ENCODE data around the gene CHCT1.
"Not testable (repeated sequence)": the region's sequence is repeated elsewhere in the genome, so short reads cannot be mapped to it uniquely, and the experiment has no call there.

Gene CHCT1

DNA sequence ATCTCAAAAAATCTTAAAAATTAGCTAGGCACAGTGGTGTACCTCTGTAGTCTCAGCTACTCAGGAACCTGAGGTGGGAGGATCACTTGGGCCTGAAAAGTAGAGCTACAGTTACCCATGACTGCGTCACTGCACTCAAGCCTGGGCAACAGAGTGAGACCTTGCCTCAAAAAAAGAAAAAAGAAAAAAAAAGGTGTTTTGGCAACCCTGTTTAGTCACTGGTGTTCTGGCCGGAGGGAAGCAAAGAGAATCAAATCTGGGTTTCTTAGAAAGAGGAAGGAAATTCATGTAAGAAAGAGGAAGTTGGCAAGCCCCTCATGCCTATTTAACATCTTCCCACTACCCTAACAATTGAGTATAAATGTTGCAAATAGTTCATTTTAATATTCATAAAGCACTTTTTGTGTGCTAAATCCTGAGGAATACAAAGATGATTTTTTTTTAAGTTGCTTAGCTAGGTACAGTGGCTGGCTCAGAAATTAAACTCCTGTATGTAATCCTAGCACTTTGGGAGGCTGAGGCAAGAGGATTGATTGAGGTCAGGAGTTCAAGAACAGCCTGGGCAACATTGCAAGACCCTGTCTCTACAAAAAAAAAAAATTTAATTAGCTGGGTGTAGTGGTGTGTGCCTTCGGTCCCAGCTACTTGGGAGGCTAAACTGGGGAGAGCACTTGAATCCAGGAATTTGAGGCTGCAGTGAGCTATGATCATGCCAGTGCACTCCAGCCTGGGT, 23.9 kb upstream of the CHCT1 start:
- no peak for DNase-seq (ENCODE audit: low read depth in 1 of 2, low spot score in 1 of 2)

DNA sequence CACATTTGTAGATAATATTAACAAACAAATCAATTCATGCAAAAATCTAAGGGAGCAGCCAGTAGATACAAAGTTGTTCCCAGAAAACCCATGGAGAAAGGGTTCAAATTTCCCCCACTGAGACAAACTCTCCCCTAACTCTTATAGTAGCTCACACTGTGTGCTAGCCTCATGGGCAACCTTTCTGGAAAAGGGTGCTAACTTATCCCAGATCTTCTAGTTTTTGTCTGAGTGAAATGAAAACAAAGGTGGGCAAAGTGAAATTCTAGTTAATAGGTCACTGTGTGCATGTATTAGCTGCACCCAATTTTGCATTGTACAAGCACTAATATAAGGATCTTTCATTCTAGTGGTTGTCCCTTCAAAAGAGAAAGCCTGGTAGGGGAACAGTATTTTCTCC, 20.5 kb upstream of the CHCT1 start:
- DNase-seq (ENCODE audit: low read depth in 1 of 2, low spot score in 1 of 2) = no peak

DNA sequence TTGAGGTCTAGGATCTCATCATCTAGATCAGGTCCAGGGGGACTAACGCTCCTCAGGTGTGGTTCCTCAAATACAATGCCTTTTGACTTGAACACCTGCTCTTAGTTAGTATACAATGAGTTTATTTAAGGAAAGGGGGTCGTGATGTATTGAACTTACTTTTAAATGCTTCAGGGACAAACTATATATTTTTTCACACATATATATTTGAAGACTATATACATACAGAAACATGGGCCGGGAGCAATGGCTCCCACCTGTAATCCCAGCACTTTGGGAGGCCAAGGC, 18.8 kb upstream of the CHCT1 start:
- no peak for DNase-seq (ENCODE audit: low read depth in 1 of 2, low spot score in 1 of 2)

DNA sequence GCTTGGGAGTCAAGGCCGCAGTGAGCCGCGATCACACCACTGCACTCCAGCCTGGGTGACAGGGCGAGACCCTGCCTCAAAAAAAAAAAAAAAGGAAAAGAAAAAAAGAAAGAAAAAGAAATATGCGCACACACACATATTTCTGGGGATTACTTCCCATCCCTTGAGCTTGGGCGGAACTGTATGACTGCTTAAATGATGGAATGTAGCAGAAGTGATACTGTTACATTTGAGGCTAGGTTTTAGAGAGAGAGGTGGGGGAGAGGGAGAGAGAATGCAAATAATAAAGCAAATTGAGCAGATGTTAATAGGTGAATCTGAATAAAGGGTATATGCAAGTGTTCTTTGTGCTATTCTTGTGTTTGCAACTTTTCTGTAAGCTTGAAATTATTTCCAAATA, 18.3 kb upstream of the CHCT1 start:
- DNase-seq (ENCODE audit: low read depth in 1 of 2, low spot score in 1 of 2) = no peak

DNA sequence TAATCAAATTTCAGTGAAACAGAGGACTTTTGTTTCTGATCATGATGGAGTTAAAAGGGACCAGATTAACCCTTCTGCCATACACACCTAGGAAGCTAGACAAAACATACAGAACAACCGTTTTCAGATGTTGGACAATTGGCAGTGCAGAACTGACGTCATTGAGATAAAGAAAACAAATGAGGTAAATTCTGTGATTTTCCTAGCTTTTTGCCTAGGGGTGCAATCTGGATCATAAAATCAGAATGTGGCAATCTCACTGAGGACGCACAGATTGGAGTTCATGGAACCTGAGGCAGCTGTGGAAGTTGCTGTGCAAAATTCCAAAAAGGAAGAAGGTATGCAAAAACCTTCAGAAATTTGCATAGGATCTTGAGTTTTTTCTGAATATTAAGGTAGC, 15.4 kb upstream of the CHCT1 start:
- DNase-seq (ENCODE audit: low read depth in 1 of 2, low spot score in 1 of 2) = no peak

DNA sequence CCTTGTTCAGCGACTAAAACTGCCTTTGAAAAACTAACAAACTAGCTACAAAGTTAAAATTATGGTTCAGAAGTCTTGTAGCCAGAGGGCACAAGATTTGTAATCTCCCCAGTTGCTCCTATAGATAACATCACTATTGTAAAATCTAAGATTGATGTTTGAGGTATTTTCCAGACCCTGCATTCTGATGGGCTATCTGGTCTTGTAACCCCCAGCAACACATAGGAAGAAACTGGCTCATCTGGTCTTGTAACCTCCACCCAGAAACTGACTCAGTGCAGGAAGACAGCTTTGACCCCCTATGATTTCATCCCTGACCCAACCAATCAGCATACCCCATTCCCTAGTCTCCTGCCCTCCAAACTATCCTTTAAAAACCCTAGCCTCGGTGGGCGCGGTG, 12.3 kb upstream of the CHCT1 start:
- no peak for DNase-seq (ENCODE audit: low read depth in 1 of 2, low spot score in 1 of 2)

DNA sequence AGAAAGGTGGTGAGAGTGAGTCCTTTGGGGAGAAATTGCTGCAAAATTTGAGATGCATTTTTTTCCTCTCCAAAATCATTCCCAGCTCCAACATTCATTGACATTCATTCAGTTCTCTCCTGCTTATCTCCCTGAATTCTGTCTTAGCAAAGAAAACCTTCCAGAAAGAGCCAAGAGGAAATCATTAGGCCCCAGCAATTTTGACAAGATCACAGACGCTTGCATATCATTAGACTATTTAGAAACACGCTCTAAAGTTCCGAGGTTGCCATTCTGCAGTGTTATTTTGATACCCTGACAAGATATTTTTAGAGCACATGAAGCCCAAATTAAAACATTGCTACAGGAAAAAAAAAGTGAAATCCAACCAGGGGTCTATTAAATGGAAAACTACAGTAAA, 9.6 kb upstream of the CHCT1 start:
- DNase-seq (ENCODE audit: low read depth in 1 of 2, low spot score in 1 of 2) = no peak

DNA sequence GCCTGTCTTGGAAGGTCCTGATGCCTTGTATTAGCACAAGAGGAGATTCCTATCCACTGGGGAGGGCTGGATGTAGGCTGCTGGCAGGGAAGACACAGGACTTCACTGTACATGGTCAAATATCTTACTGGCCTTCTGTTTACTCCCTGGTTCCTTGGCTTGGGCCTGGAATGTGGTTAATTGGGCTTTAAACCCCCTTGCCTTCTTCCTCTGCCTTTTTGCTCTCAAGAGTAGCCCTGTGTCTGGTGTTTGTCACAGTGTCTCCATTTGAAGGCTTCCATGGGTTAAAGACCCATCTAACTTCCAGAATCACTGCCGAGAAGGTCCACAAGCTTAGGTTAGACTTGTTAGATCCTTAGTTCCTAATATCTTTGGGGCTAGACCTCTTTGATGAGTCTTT, 7.1 kb upstream of the CHCT1 start:
- no peak for DNase-seq (ENCODE audit: low read depth in 1 of 2, low spot score in 1 of 2)

DNA sequence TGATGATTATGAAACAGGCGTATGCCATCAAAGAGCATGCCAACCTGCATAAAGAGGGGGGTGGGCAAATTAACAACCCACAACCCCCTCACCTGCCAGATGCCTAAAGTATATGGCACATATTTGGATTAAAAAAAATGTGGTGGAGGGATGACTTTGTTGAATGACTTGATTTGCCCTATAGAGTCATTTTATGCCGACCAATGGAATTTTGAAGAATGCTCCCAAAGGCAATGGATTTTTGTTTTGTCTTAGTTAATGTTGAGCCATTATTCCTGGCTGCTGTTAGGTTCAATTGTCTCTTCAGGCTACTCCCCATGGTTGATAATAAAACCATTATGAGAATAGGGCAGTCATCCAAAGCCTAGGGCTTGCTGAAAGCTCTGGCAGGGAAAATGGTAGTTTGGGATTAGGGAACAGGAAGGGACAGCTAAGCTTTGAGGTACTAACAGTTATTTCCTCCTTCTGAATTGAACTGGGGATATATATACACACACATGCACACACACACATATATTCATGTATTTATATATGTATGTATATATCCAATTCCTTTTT, 5.8 kb upstream of the CHCT1 start:
- DNase-seq (ENCODE audit: low read depth in 1 of 2, low spot score in 1 of 2) = no peak

DNA sequence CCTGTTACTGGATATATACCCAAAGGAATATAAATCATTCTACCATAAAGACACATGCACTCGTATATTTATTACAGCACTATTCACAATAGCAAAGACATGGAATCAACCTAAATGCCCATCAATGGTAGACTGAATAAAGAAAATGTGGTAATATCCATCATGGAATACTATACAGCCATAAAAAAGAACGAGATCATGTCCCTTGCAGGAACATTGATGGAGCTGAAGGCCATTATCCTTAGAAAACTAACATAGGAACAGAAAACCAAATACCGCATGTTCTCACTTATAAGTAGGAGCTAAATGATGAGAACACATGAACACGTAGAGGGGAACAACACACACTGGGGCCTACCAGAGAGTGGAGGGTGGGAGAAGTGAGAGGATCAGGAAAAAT, 3.3 kb upstream of the CHCT1 start:
- not testable (repeated sequence) for DNase-seq (ENCODE audit: low read depth in 1 of 2, low spot score in 1 of 2)

DNA sequence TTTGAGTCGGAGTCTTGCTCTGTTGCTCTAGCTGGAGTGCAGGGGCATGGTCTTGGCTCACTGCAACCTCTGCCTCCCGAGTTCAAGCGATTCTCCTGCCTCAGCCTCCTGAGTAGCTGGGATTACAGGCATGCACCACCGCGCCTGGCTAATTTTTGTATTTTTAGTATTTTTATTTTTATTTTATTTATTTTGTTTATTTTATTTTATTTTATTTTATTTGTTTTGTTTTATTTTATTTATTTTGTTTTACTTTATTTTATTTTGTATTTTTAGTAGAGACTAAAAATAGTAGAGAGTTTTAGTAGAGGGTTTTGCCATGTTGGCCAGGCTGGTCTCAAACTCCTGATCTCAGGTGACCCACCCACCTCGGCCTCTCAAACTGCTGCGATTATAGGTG, 2.4 kb upstream of the CHCT1 start:
- DNase-seq (ENCODE audit: low read depth in 1 of 2, low spot score in 1 of 2) = not testable (repeated sequence)

DNA sequence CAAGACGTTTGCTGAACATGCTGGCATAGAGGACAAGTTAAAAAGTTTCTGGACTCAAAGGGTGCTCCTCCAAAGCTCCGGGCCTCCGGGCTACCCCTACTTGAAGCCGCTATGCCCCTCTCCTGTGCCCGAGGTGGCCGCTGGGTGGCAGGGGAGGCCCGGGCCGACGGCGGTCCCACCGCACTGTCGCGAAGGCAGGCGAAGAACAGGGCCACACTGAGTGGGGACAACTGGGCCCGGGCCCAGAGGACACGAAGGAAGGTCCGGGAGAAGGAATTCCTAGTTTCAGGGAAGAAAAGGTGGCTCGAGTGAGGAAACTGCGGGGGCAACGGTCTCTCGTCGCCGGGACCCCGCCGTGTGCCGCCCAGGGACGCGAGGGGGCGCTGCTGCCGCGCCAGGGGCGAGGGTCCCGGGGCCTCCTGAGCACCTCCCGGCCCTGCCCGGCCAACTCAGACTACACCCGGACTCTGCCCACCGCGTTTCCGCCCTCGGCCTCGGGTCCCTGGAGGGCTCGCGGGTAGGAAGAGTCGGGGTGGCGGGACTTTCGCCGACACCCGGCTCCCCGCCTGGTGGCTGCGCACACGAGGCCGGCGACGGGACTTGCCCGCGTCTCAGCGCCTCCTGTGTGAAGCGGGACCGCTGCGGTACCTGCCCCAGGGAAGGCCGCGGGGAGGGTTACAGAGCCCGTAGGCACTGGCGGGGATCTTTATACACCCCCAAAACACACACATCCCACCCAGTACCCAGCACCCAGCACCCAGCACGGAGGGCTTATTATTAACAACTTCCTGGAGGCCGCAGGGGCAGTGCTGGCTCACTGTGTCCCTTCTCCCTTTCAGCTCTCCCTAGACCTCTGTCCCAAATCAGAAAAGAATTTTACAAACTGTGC, 772 bp upstream of the CHCT1 start:
- peak; percentile 62 to 68 for DNase-seq (ENCODE audit: low read depth in 1 of 2, low spot score in 1 of 2)

DNA sequence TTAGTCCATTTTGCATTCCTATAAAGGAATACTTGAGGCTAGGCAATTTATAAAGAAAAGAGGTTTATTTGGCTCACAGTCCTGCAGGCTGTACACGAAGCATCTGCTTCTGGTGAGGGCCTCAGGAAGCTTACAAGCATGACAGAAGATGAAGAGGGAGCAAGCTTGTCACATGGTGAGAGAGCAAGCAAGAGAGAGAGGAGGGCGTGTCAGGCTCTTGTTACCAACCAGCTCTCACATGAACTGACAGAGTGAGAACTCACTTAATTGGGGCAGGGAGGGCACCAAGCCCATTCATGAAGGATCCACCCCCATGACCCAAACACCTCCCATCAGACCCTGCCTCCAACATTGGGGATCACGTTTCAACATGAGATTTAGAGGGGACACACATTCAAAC, 1.6 kb downstream of the CHCT1 start:
- no peak for DNase-seq (ENCODE audit: low read depth in 1 of 2, low spot score in 1 of 2)

DNA sequence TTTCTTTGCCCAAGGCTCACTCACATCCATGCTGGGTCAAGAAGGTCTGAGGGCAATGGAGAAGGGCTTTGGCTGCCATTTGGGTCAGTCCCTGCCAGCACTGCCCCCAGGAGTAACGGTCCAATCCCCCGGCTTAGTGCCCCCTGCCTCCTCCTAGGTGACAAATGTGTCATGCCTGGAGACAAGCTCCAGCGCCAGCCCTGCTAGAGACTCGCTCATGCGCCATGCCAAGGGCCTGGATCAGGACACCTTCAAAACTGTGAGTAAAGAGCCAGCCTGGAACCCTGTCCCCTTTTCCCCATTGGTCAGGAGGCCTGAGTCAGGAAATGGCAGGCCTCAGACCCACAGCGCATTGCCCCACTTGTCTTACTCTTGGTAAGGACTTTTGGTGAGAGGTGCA, 3.3 kb downstream of the CHCT1 start:
- no peak for DNase-seq (ENCODE audit: low read depth in 1 of 2, low spot score in 1 of 2)

DNA sequence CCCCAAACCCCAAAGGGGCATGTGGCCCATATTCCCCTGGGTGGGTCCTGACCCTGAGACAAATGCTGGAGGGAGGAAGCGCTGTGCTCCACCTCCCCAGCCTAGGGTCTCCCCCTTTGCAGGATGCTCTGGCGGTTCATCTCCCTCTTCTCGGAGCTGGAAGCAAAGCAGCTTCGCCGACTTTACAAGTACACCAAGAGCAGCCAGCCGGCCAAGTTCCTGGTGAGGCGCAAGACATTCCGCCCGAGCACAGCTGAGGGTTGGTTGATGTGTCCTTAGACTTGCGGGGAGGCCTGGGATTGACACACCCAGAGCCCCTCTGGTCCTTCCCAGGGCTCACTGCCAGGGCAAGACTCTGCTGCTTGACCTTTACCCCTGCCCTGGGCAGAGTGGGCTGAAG, 4.3 kb downstream of the CHCT1 start:
- no peak for DNase-seq (ENCODE audit: low read depth in 1 of 2, low spot score in 1 of 2)

DNA sequence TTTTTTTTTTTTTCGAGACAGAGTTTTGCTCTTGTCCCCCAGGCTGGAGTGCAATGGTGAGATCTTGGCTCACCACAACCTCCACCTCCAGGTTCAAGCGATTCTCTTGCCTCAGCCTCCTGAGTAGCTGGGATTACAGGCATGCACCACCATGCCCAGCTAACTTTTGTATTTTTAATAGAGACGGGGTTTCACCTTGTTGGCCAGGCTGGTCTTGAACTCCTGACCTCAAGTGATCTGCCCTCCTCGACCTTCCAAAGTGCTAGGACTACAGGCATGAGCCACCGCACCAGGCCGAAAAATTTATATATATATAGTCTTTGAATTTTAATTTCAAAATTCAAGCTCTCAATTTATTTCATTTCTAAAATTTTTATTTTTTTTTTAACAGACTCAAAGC, 6.2 kb downstream of the CHCT1 start:
- not testable (repeated sequence) for DNase-seq (ENCODE audit: low read depth in 1 of 2, low spot score in 1 of 2)

DNA sequence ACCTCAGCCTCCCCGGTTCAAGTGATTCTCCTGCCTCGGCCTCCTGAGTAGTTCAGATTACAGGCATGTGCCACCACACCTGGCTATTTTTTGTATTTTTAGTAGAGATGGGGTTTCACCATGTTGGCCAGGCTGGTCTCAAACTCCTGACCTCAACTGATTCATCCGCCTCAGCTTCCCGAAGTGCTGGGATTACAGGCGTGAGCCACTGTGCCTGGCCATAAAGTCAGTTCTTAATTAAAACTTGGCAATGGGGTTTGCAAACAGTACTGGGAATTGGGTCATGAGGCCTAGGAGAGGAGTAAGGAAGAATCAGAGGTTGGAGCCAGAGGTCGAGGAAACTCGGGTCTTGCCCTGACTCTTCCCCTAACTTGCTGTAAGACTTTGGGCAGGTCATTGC, 8.3 kb downstream of the CHCT1 start:
- not testable (repeated sequence) for DNase-seq (ENCODE audit: low read depth in 1 of 2, low spot score in 1 of 2)

DNA sequence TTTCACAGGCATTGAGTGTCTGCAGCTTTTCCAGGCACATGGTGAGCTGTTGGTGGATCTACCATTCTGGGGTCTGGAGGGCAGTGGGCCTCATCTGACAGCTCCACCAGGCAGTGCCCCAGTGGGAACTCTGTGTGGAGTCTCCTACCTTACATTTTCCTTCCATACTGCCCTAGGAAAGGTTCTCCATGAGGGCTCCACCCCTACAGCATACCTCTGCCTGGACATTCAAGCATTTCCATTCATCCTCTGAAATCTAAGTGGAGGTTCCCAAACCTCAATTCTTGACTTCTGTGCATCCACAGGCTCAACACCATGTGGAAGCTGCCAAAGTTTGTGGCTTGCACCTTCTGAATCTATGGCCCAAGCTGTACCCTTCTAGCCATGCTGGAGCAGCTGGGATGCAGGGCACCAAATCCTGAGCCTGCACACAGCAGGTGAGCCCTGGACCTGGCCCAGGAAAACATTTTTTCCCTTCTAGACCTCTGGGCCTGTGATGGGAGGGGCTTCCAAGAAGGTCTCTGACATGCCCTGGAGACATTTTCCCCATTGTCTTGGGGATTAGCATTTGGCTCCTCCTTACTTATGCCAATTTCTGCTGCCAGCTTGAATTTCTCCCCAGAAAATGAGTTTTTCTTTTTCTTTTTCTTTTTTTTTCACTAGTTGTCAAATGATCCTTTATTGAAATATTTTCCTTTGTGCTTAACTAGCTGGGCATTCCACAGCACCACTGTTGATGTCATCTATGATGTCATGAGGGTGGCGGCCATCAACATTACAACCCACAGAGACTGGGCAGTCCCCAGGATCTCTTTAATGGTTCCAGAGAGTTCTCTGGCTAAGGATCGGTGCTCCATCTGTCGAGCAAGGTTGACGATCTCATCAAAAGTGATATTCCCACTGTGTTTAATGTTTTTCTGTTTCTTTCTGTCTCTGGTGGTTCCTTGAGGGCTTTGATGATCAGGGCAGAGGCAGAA, 11.0 kb downstream of the CHCT1 start:
- DNase-seq (ENCODE audit: low read depth in 1 of 2, low spot score in 1 of 2) = not testable (repeated sequence)

DNA sequence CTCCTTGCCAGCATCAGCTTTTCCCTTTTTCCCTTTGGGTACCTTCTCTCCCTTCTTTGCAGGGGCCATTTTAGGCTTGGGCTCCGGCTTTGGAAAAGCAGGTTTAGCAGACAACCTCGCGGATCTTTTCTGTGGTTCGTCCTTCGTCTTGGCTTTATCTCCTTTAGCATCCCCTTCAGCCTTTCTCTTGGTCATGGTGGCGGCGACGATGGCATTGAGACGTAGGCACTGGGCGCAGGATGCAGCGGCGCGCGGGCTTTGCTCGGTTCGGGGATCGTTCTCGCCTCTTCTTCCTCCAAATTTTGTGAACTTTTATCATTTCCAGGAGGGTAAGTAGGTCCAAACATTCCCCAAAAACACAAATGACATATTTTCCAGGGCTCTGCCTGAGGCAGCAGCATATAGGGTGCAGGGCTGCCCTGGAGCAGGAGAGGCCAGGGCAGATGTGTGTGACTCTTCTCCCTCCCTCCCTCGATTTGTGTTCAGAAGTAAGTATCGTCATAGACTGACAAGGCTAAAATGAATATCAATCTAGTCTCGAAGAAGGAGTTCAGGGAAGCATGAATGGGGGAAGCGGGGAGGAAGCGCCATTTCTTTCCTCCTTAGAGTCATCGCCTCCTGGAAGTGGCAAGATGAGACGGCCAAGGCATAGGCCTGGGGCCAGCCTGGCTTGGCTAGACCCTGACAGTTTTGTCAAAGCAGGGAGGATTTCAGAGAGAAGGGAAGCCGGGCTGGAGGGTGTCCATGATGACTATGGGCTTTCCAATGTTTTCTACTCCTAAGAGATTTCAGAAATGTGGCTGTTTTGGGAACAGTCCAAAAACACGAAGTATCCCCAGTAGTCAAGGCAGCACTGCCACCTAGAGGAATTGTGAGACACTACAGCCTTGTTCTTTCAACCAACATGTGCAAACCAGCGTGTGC, 13.2 kb downstream of the CHCT1 start:
- DNase-seq (ENCODE audit: low read depth in 1 of 2, low spot score in 1 of 2) = peak; percentile 22 to 49

DNA sequence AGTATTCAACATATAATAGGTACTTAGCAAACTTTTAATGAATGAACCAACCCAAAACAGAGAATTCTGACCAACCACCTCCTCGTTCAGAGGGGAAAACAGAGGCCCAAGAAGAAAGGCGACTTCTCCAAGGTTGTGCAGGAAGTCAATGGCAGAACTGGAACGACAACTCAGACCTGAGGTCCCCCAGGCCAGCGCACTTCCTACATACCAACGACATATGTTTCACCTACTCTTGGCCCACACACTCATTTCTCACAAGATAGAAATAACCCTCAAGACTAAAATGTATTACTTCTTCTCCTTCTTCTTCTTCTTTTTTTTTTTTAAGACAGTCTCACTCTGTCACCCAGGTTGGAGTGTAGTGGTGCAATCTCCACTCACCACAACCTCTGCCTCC, 14.4 kb downstream of the CHCT1 start:
- DNase-seq (ENCODE audit: low read depth in 1 of 2, low spot score in 1 of 2) = no peak

Measured in activated CD4-positive, alpha-beta T cell treated with anti-CD3 and anti-CD28 coated beads, Interleukin-2, amount 50 U/mL, for 24 hours (primary cell).